DOHH2 (cell line): ENCODE results near the gene SSTR5.

Source experiments
- CTCF ChIP-seq: fragments of 200-600 bp; sonication (generic); IDR thresholded peaks from one replicate; pipeline ENCODE4 v1.5.1; 2014; ENCODE audit warnings: antibody characterized with exemption, mild to moderate bottlenecking, low read depth, low read length; ENCODE audit not compliant: poor library complexity, severe bottlenecking
- EZH2phosphoT487 ChIP-seq: fragments of 200-600 bp; sonication (generic); IDR thresholded peaks from 2 replicates; pipeline ENCODE4 v1.6.1; 2017; ENCODE audit warnings: borderline replicate concordance, mild to moderate bottlenecking, antibody characterized with exemption, low read length, moderate library complexity, mixed read lengths

- no peak for TF ChIP-seq CTCF
- TF ChIP-seq EZH2phosphoT487, result no peak
Measured at GRCh38 chr16:1119766-1120576, 47.4 kb downstream of the SSTR5 start.
